KOPT-K1 (cell line): ENCODE data around the gene ABLIM1.
"Not testable (repeated sequence)": the region's sequence is repeated elsewhere in the genome, so short reads cannot be mapped to it uniquely, and the experiment has no call there.

Experiments
- H3K27ac ChIP-seq: fragments of 200-600 bp; sonication (generic); 2 replicates; pipeline ENCODE4 v1.5.1; 2016; ENCODE audit warnings: antibody characterized with exemption, mild to moderate bottlenecking, low read depth, low read length; ENCODE audit not compliant: poor library complexity, severe bottlenecking
- H3K36me3 ChIP-seq: fragments of 200-600 bp; sonication (generic); 2 replicates; pipeline ENCODE4 v1.5.1; 2017; ENCODE audit warnings: antibody characterized with exemption, mild to moderate bottlenecking, low read length, moderate library complexity; ENCODE audit not compliant: insufficient read depth
- H3K9me3 ChIP-seq: fragments of 200-600 bp; sonication (generic); 2 replicates; pipeline ENCODE4 v1.5.1; 2017; ENCODE audit warnings: antibody characterized with exemption, low read length, mild to moderate bottlenecking; ENCODE audit not compliant: insufficient read depth, poor library complexity, severe bottlenecking

The ABLIM1 gene

DNA sequence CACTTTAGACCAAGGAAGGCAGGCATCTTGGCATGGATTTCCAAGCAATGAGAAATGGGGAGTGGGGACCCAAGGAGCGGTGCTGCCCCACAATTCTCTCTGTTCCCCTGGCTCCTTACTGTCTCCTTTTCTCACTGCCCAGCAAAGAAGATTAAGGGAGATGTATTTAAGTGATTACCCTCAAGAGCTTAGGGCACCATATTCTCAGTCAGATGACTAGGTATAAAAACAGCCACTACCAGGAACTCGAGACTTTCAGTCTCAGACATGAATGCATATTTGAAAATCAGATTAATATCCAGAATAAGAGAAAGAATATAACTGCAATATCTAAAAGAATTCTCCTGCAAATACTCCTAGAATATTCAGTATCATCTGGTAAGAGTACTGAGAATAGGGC, at the start of gene ABLIM1:
ABLIM1 (minus strand) TSS at position 101 of the 400 bp plus-strand sequence; CDS start at position 26, 75 bp downstream.
- Histone ChIP-seq H3K9me3 (no peaks in the 10 kb centered on the region), H3K27ac (no peak within 1 kb of the TSS), H3K36me3 (no peaks in the 10 kb centered on the region)

DNA sequence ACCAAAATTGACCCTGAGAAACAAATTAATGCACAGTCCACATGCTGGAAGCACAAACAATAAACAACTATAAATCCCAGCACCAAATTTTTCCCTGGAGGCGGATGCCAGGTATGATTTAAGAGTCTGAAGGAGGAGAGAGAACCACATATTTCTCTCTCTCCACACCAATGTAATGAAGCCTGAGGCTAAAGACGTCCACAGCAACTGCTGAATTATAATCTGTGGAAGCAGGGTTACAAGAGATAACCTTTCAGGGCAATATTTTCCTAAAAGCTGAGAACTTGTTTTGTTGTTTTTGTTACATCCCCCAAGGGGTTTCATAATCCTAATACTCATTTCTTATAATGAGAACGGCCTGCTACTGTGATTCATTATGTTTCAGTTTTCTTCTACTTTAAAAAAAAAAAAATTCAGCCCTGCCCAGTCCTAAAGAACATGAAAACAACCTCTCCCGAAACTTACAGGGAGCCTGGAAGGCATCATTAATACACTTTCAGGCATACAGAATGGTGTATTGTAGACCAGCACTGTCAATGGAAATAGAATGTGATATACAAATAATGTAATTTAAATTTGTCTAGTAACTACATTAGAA, 48.5 kb upstream of the ABLIM1 start:
- Histone ChIP-seq H3K27ac (no peak overlapping the region), H3K36me3 (no peaks in the 10 kb centered on the region), H3K9me3 (no peaks in the 10 kb centered on the region)

GRCh38 chr10:114704679-114705078, 46.6 kb upstream of the ABLIM1 start:
- no peaks in the 10 kb centered on the region for H3K36me3 ChIP-seq
- H3K9me3 ChIP-seq, result no peaks in the 10 kb centered on the region
- no peak overlapping the region for H3K27ac ChIP-seq

GRCh38 chr10:114703377-114704107, 45.5 kb upstream of the ABLIM1 start:
- H3K27ac ChIP-seq, result no peak overlapping the region
- H3K9me3 ChIP-seq, result no peaks in the 10 kb centered on the region

GRCh38 chr10:114698271-114699061, 40.4 kb upstream of the ABLIM1 start:
- H3K9me3 ChIP-seq, result no peaks in the 10 kb centered on the region
- H3K27ac ChIP-seq, result no peak overlapping the region
- no peaks in the 10 kb centered on the region for H3K36me3 ChIP-seq

More at GRCh38 chr10:114703377-114704107, 45.5 kb upstream of the ABLIM1 start:
- no peaks in the 10 kb centered on the region for H3K36me3 ChIP-seq

DNA sequence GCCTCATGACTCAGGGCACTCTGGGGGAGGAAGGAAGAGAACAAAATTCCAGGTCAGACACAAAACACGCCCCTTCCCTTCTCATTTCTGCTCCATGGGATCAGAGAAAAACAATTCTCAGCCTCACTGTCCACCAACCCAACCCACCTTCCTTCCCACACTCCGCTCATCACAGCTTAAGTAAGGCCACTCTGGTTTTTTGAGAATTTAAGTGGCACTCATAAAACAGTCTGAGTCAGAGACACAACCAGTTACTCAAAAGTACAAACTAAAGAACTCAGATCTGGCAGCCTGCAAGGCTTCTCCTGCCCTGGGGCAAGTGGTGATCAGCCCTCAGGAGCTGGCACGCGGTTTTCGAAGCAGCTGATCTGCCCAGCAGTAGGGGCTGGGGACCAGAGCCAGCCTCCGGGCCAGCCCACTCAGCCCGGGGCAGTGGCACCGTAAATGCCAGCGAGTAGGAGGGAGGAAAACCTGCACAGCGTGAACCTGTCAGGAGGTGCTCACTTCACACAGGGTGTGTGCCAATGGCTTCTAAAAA, 39.1 kb upstream of the ABLIM1 start:
- no peak overlapping the region for H3K27ac ChIP-seq
- H3K36me3 ChIP-seq, result no peaks in the 10 kb centered on the region
- H3K9me3 ChIP-seq, result no peaks in the 10 kb centered on the region

- not testable (repeated sequence) for H3K9me3 ChIP-seq, H3K27ac ChIP-seq, H3K36me3 ChIP-seq
Observed at GRCh38 chr10:114696301-114696700, 38.2 kb upstream of the ABLIM1 start.

DNA sequence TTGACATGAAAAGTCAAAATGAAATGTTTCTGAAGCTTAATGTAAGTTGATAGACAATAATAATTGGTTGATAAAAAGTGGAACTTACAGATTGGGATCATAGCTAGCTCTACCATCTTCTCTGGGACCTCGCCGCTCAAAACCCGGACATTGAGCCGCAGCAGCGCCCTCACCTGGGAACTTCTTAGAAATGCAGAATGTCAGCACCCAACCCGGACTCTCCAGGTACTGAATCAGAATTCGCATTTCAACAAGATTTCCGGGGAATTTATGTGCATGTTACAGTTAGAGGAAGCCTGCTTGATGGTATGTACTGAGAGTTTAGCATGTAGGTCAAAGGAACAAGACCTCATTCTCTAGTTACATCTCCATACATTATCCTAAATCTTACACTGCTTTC, 36.7 kb upstream of the ABLIM1 start:
- Histone ChIP-seq H3K36me3 (no peaks in the 10 kb centered on the region), H3K9me3 (no peaks in the 10 kb centered on the region), H3K27ac (no peak overlapping the region)

- Histone ChIP-seq H3K27ac (no peak overlapping the region), H3K9me3 (no peaks in the 10 kb centered on the region), H3K36me3 (no peaks in the 10 kb centered on the region)
Observed at GRCh38 chr10:114694062-114694461, 36.0 kb upstream of the ABLIM1 start.

DNA sequence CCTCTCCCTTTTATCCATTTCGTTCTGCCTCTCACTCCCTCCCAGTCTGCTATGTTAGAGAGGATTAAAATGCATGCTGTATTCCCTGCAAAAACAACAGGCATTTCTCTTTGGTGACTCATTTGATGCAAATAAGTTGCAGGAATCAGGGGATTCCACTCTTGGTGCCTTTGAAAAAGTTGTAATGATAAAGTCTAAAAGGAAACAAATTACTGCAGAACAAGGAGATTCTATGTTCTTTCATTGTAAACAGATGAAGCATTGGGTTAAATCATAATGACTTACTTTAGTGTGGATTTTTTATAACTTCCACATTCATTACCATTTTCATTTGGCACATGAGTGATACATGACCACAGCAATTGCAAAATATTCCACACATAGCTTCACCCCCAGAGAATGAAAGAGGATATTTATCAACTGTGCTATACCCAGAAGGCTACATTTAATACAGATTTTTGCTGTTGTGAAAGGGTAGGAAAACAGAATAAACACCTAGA, 33.4 kb upstream of the ABLIM1 start:
- no peaks in the 10 kb centered on the region for H3K36me3 ChIP-seq
- H3K9me3 ChIP-seq, result no peaks in the 10 kb centered on the region
- no peak overlapping the region for H3K27ac ChIP-seq

DNA sequence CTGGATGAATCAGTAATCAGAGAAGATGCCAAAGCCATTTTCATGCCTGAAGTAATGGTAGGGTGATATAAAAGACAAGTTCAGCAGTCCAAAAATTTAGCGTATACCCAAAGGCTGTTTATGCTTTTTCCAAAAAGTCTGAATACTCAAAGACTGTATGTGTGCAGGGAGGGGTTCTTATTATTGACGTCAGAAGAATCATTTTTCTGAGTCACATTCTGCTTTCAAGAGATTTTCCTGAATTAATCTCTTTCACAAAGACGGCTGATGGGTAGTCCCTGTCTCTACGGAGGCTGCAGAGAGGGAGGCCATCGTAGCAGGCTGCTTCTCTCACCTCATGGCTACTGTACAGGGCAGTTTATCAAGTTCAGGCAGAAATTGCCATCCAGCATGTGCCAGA, 30.7 kb upstream of the ABLIM1 start:
- Histone ChIP-seq H3K27ac (no peak overlapping the region), H3K9me3 (no peaks in the 10 kb centered on the region)

DNA sequence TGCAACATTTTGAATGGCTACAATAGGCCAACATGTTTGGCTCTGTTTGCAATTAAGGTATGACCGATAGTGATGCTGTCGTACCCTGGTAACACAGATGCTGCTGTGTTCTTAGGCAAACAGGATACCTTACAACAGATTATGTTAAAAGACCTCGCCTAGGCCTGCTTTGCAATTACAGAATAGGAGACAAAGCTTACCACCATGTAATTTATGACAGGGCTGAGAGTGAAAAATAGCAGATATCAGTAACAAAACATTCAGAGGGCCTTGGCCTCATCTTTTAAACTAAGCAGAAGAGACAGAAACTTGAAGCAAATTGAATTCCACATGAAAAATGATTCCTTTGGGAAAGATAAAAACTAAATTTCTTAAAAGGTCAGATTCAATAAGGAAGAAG, 29.4 kb upstream of the ABLIM1 start:
- no peak overlapping the region for H3K27ac ChIP-seq
- no peaks in the 10 kb centered on the region for H3K9me3 ChIP-seq
- no peaks in the 10 kb centered on the region for H3K36me3 ChIP-seq

More for the DNA sequence above, 30.7 kb upstream of the ABLIM1 start:
- no peaks in the 10 kb centered on the region for H3K36me3 ChIP-seq

DNA sequence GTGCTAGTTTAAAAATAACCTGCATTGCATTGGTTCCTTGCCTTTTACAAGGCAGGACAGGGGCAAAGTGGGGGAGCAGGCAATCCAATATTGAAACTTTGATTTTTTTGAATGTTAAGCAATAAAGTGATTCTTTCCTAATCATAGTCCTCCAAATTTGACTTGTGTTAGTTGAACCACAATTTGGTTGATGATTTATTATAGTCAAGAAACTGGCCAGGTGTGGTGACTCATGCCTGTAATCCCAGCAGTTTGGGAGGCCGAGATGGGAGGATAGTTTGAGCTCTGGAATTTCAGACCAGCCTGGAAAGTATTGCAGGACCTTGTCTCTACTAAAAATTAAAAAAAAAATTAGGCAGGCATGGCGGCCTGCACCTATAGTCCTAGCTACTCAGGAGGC, 27.9 kb upstream of the ABLIM1 start:
- Histone ChIP-seq H3K9me3 (no peaks in the 10 kb centered on the region), H3K36me3 (no peaks in the 10 kb centered on the region), H3K27ac (no peak overlapping the region)

DNA sequence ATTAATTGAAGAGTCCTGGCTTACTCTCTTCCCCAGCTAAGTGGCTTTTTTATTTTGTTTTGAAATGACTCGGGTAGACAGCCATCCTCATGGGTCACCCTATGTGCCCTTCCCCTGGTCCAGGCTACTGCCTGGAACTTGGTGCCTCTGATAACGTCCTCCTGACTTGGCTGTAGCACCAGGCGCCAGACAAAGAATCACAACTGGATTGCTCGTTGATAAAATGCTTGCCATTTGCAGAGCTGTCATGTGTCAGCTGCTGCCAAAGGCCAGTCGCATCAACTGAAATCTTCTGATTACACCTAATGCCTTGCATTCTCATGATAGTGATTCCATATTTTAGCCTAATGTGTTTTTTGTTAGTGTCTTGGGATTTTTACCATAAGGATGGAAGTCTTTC, 27.4 kb upstream of the ABLIM1 start:
- Histone ChIP-seq H3K36me3 (no peaks in the 10 kb centered on the region), H3K9me3 (no peaks in the 10 kb centered on the region), H3K27ac (no peak overlapping the region)

DNA sequence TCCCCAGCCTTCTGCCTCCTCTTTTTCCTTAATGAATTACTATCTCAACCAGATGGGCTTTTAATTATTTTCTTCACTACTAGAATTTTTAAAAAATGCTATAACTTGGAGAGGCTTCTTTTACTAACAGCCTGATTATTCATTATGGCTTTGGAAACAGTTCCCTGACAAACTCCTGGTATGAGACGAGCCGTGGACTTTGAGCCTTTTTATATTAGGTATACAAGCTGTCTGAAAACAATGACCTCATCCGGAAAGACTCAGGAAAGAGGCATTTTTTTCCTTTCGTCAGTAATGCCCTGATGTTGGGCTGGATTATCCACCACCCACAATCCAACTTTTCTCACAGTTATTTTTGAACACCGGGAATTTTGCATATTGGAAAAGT, 26.7 kb upstream of the ABLIM1 start:
- H3K9me3 ChIP-seq, result no peaks in the 10 kb centered on the region
- H3K36me3 ChIP-seq, result no peaks in the 10 kb centered on the region
- no peak overlapping the region for H3K27ac ChIP-seq
